ENCODE measurements around the gene MFAP5.
"Not testable (repeated sequence)": the region's sequence is repeated elsewhere in the genome, so short reads cannot be mapped to it uniquely, and the experiment has no call there.

DNA sequence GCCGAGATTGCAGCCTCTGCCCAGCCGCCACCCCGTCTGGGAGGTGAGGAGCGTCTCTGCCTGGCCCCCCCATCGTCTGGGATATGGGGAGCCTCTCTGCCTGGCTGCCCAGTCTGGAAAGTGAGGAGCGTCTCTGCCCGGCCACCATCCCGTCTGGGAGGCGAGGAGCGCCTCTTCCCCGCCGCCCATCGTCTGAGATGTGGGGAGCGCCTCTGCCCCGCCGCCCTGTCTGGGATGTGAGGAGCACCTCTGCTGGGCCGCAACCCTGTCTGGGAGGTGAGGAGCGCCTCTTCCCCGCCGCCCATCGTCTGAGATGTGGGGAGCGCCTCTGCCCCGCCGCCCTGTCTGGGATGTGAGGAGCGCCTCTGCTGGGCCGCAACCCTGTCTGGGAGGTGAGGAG is 37.9 kb downstream of the MFAP5 start:
- TF ChIP-seq CEBPB (IDR thresholded peaks at IDR 0.05; ENCODE audit: low read depth); CBX3 (IDR thresholded peaks at IDR 0.05; ENCODE audit: low read depth); ZBTB33 (IDR thresholded peaks at IDR 0.05; ENCODE audit: extremely low read depth, insufficient replicate concordance, low read length); POLR2A (IDR thresholded peaks at IDR 0.05; ENCODE audit: borderline replicate concordance, extremely low read depth, insufficient read depth, insufficient read length); REST (IDR thresholded peaks at IDR 0.05; ENCODE audit: low read depth): not testable (repeated sequence)
- TF ChIP-seq, protein P1, sequence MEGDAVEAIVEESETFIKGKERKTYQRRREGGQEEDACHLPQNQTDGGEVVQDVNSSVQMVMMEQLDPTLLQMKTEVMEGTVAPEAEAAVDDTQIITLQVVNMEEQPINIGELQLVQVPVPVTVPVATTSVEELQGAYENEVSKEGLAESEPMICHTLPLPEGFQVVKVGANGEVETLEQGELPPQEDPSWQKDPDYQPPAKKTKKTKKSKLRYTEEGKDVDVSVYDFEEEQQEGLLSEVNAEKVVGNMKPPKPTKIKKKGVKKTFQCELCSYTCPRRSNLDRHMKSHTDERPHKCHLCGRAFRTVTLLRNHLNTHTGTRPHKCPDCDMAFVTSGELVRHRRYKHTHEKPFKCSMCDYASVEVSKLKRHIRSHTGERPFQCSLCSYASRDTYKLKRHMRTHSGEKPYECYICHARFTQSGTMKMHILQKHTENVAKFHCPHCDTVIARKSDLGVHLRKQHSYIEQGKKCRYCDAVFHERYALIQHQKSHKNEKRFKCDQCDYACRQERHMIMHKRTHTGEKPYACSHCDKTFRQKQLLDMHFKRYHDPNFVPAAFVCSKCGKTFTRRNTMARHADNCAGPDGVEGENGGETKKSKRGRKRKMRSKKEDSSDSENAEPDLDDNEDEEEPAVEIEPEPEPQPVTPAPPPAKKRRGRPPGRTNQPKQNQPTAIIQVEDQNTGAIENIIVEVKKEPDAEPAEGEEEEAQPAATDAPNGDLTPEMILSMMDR (IDR thresholded peaks at IDR 0.05 in 2 of 3, conservative IDR thresholded peaks at IDR 0.05 in 1 of 3; ENCODE audit: borderline replicate concordance in 1 of 3, insufficient read depth in 1 of 3, low read depth in 2 of 3, low read length in 2 of 3): not testable (repeated sequence)
